Measurements from ENCODE around the gene KLK14.

The KLK14 gene

DNA sequence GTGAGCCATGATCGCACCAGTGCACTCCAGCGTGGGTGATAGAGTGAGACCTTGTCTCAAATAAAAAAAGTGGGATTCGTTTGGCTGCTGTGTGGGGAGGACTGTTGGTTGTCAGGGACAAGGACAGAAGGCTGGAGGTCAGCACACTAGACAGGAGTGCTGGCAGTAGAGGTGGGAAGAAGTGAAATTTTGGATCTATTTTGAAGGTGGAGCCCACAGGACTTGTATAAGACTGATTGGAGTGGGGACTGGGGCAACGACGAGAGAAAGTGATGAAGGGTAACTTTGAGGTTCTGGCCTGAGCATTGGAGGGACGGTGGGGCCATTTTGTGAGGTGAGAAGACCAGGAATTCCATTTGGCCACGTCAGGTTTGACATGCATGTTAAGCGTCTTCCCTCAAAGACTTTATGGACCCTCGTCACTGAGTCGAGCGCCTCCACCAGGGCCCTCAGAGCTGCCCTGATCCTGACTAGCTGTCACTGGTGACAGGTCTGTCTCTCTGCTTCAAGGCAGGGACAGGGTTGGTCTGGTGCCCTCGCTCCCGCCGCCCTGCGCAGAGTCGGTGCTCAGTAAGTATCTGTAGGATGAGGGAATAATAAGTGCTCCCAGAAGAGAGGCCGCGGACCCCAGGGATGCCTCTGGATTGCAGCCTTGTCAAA, 24.8 kb upstream of the KLK14 start:
- no peak for DNase-seq

DNA sequence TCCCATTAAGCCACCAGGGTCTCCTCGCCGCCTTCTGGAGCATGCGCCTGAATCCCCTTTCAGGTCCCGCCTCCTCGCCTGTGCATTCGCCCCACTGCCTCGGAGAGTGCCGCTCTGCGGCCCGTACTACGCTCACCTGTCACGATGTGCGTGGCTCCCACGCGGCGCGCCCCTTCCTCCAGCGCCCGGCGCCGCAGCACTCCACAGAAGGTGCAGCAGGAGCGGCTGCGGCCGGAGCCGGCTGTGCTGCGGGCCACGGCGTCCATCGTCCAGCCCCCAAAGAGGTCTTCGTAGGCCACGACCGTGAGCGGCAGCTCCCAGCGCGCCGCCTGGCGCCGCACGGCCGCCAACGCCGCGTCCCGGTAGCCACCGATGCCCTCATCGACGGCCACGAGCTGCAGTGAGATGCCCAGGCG, 21.2 kb upstream of the KLK14 start:
- no peak for DNase-seq

DNA sequence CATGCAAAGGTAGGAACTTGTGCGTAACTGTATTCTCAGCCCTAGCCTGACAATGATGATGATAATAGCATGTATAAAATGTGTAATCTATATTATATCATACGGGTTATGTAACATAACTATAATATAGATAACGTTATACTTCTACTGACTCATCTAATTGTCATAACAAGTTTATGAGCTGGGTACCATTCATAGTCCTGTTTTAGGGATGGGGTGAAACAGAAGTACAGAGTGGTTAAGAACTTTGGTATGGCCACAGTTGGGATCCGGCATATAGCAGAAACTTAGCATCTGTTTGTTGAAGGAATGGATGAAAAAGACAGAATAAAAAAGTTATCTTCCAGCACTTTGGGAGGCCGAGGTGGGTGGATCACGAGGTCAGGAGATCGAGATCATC, 20.3 kb upstream of the KLK14 start:
- DNase-seq = no peak

DNA sequence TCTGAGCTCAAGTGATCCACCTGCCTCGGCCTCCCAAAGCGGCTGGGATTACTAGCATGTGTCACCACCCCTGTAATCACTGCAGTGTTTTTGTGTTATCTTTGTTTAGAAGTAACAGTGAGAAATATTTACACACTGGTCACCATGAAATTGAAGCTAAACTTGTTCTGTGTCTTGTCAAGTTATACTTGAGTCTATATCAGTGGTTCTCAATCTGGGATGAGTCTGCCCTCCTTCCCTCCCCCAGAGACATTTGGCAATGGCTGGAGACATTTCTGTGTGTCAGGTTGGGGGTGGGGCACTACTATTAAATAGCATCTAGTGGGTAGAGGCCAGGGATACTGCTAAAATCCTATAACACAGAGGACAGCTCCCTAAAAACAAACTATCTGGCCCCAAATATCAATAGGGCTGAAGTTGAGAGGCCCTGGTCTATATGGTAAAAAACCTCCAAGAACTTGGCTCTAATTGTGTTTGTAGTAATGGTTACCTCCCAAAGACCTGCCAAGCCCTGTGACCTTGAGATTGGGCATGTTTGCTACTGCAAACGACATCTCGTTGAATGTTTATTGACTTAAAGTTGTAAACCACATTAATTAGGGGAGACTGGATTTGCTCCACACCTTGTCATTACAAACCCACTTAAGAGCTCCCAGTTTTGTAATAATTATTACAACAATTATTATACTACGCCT, 18.6 kb upstream of the KLK14 start:
- no peak for DNase-seq

DNA sequence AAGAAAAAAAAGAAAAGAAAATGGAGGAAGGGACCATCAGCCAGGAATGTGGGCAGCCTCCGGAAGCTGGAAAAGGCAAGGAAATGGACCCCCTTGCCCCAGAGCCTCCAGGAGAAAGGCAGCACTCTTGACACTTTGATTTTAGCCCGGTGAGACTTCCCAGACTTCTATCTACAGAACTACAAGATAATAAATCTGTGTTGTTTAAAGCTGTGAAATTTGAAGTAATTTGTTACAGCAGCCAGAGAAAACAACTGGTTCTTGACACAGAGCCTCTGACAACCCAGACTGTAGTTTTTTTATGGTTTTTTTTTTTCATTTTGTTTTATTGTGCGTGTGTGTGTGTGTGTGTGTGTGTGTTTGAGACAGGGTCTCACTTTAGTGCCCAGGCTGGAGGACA, 17.9 kb upstream of the KLK14 start:
- no peak for DNase-seq

DNA sequence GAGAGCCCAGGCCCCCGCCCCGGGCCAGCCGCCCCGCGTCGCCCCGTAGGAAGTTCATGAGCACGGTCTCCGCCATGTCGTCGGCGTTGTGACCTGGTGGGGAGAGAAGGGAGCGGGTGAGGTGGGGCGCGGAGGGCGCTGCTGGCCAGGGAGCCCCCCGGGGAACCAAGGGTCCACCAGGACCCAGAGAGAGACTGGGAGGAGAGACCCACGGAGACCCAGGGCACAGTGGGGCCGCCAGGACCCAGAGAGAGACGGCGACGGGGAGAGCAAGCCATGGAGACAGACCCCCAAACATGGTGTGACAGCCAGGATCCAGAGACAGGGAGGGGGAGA, 16.3 kb upstream of the KLK14 start:
- no peak for DNase-seq

DNA sequence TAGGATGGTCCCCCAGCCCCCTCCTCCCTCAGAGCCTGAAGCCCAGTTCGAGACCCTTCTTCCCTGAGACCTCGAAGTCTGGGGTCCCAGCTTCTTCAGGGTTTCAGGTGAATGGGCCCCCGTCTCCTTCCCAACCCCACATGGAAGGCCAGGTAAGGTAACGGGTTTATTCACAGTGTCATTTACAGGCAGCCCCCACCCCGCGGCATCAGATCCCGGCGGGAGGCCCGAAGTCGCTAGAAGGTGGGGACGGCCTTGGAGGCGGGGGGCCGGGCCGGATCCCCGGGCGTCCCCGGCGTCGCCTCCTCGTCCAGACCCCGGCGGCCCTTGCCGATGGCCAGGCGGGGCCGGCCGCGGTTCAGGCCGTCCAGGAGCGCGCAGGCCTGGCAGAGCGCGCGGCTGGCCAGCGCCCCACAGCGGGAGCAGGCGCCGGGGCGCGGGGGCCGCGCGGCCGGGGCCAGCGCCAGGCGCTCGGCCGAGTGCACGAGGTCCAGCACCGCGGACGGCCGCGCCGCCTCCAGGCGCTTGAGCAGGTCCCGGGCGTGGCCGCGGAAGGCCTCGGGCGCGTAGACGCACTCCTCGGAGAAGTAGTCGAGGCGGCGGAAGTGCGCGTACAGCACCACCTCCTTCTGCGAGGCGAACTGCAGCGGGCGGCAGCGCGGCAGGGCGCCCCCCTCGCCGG, 15.8 kb upstream of the KLK14 start:
- DNase-seq = peak; percentile 60

DNA sequence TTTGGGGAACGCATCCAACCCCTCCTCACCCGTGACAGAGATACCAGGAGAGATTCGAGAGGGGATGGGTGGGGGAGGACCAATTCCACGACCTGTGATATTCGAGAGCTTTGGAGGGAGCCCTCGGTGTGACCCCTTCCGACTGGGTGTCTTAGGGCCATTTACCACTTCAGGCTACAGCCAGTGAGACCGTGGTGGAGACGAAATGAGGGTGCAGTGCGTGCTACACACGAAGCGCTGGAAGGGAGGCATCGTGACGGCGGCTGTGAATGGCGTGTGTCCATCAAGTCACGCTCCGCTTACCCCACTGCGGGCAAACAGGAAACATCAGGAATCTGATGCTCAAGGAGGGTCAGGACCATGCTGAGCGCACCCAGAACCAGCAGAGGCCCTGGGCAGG, 15.1 kb upstream of the KLK14 start:
- no peak for DNase-seq

DNA sequence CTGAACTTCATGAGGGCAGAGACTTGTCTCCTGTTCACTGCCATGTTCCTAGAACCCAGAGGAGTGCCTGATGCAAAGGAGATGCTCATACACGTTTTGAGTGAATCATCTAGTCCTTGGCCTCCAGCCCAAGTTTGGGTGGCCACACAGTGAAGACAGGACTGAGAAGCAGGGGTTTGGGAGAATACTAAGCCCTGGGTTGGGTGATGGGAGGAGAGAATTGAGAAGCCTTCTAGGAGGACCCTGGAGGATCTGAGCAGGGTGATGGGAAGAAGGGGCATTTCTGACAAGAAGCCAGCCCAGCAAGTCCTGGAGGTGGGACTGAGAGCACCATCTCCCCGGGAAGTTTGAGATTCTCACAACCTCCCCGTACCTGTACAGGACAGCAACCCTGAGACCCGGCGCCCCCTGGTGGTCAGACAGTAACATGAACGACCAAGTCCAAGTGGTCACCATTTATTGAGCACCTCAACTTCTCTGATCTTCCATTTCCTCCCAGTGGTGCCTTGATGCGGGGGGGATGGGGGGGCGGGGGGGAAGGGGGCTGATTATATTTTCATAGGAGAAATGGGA, 14.6 kb upstream of the KLK14 start:
- DNase-seq = peak; percentile 40

DNA sequence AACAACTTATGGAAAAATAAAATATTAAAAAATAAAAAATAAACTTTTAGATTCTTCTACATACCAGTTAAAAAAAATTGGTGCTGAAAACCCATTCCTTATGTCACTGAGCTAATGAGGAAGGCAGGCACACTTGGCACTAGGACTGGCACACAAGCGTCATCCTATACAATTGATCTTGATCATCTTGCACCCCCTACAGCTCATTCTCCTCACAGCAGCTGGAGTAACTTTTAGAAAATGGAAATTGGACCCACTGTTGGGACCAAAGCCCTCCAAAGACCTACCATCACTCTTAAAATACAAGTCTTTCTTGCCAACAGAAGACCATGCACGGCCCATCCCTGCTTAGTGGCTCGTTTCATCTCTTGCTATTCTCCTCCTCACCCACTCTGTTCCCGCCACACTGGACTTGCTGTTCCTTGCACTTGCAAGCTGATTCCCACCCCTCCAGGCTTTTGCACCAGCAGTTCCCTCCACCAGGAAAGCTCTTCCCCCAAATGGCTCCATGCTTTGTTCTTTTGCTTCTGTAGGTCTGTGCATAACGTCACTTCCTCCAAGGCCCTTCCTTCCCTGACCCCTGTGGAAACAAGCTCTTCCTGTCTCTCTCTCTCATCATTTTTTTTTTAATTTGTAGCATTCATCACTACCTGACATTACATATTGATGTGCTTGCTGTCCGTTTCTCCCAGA, 13.9 kb upstream of the KLK14 start:
- DNase-seq = peak; percentile 10

DNA sequence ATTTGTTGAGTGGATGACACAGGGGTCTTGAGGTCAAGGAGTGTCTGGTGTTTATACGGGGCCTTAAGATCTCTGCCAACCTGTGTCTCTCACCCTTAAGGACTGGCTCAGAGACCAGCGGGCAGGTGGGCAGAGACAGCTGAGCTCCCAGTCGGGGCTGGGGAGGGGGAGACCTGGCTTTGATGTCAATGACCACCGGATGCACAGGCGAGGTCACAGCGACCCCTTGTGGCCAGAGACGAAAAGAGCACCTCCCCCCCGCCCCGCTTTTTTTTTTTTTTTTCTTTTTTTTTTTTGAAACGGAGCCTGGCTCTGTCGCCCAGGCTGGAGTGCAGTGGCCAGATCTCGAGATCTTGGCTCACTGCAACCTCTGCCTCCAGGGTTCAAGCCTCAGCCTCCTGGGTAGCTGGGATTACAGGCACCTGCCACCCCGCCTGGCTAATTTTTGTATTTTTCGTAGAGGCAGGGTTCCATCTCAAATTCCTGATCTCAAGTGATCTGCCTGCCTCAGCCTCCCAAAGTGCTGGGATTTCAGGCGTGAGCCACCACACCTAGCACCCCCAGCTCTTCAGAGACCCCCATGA, 12.1 kb upstream of the KLK14 start:
- peak; percentile 10 for DNase-seq

DNA sequence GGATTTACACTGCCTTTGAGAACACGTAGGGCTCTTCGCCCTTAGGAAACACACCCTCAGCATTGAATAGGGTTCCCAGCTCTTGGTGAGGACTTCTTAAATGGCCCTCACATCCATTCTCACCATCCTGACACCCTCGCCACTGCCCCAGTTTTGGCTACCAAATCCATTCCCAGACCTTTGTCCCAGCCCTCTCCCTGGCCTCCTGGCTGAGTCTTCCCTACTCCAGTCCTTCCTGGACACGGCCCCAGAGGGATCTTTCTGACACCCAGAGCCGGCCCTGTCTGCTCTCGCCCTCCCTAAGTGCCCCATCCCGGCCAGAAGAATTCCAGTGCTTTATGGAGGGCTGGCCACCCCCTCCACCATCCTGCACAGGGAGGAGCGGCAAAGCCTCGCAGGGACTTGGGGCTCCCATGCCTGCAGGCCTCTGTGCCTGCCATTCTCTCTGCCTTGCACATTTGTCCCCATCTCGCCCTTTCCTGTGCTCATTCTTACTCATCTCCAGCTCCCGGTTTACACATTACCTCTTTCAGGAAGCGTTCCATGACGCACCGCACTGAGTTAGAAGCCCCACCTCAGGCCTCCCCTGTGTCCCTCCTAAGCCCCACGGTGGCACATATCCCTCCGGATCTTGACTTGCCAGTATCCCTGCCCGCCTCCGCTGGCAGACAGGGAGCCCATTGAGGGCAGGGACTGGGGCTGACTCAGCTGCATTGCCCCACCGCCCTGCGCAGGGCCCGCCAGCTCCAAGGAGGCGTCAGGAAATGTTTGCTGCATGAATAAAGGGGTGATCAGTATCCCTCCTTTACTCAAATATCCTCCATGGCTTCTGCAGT, 11.0 kb upstream of the KLK14 start:
- no peak for DNase-seq

DNA sequence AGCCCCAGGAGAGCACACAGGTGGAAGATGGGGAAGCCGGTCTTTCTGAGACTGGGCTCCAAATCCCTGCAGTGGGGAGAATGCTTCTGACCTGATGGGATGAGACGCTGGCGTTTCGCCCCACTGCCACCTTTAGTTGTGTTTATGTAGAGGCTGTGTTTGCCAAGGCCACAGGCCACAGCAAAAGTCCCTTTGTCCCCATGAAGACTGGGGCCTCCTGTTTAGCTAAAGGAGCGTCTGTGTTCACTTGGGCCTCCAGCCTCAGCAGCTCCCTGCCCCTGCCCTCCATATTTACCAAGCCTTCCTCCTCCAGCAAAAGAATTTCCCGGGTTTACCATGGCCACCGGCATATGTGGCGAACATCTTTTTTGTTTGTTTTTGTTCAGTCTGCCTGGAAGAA, 10.4 kb upstream of the KLK14 start:
- no peak for DNase-seq

DNA sequence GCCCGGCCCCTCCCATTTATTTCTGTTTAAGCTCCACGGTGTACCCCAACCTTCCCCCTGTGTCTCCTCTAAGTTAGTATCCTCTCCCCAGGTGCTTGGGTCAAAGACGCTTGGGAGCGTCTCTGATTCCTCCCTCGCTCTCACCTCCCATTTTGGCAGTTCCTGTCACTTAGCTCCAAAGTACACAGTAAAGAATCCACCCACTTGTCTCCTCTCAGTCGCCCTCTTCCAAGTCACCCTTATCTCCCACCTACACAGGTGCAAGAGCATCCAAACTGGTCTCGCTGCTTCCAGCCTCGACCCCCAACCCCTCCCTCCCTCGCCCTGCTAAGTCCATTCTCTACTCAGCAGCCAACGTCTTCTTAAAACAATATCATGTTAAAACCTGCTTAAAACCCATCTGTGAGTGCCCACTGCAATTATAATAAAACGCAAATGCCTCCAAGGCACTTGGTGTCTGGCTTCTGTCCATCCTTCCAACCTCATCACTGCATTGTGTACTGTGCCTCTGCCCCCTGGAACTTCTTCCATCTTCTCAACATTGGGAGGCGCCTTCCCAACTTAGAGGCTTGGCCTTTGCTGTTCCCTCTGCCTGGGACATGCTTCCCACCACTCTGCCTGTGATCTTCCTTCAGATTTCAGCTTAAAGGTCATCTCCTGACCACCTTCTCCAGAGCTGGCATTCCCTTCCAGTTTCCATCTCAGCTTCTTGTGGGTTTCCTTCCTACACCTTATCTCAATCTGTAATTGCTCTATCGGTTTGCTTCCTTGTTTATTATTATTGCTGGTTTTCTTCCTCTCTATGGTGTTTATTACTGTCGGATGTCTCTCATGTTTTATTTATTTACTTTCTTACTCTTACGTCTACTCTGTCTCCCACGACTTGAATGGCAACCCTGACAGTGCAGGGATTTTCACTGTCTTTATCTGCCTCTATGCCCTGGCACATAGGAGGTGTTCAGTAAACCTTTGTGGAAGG, 9.5 kb upstream of the KLK14 start:
- no peak for DNase-seq

DNA sequence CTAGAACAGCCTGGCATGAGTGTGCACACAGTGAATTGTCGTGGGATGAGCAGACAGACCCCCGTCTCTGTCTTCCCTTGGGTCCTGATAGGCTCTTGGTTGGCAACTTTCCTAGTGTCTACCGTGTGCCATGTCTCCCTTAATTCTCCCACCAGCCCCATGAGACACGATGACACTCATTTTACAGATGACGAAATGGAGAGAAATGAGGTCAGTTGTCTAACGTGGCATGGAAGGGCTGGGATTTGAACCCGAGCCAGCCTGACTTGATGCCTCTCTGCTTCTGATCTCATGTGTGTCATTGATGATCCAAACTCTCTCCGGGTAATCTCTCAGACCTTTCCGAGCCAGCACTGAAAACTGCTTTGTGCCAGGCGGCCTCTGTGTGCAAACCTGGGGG, 8.4 kb upstream of the KLK14 start:
- DNase-seq = no peak

DNA sequence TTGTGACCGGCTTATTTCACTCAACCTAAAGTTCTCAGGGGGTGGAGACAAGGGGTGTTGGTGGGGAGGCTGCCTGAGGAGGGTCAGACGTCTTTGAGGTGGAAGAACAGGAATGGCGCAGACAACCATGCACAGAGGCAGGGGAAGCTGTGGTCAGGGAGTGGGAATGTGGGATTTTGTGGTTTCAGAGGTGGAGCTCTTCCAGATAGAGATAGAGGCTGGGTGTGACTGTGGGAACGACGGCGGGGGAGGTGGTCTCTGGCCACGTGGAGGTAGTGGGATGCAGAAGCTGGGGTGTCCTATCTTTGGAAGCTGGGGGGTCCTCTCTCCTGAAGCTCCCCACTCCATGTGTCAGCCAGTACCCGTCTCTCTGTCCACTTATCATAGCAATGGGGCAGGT, 7.8 kb upstream of the KLK14 start:
- DNase-seq = no peak

DNA sequence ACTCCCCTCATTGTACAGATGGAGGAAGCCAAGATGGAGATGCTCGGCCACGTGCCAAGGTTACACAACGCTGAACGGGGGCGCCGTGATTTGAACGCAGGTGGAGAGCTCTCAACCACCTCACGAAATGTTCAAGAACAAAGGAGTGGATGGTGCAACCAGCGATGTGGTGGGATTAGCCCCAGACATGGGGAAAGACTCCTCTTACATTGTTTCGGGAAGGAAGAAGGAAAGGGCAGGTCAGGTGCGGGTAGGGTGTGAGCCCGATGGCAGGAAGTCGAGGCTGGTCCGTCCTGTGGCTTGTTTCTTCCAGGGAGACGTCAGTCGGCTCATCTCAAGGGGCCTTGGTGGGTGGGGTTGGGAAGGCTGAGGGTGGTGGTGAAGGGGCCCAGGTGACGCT, 7.1 kb upstream of the KLK14 start:
- no peak for DNase-seq

DNA sequence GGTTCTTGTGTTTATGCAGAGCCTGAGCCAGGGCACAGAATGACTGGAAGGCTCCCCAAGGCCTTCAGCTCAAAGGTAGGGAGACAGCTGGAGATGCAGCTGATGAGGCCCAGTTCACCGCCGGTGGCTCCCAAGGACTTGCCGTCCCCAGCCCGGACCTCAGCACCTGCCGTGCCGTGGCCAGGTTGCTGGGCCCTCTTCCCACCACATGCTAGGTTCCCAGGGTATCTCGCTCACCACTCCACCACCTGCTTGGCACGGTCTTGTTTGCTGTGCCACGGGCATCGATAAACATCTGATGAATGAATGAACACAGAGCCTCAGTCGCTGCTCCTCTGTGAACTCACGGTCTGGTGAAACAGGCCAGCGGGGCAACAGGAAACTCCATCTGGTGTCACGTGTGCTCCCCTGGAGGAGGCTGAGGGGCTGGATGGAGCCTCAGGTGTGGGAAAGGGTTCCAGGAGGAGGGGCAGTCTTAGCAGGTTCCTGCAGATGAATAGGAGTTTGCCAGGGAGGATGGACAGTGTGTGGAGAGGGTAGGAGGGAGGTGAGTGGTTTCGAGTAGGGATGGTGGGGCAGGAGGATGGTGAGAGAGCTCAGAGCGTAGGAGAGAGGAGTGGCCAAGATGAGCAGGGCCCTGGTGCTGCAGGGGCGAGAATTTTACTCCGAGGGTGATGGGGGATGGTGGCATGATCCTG, 3.6 kb upstream of the KLK14 start:
- DNase-seq = no peak

DNA sequence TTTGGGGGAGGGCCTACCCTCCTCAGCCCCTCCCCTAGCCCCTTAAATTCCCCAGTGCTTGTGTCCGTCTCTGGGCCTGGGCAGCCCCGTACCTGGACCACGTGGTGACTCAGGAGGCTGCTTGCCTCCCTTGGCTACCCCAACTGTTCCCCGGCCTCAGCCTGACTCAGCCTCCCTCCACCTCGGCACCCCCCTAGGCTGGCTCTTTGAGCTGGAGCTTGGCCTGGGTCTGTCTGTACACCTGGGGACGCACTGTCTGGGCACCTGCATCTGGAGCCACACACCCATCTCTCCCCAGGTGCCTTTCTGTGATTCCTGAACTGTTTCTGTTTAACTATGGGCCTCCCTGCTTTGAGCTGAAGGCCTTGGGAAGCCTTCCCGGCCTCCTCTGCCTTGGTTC, 1.8 kb upstream of the KLK14 start:
- no peak for DNase-seq

DNA sequence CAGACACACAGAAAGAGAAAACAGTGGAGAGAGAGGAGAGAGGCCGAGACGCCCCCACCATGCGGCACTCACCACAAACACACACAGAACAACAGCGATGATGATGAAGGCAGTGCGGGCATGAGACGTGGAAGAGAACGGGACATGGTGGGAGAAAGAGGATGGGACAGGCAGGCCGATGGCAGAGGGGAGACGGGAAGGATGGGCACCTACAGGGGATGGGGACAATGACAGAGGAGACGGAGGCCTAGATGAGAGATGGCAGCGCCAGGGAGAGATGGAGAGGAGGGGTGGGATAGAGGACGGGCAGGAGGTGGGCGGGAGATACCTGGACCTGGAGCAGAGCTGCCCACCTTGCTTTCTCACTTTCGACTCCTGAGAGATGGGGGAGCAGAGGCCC, 1.1 kb upstream of the KLK14 start:
- DNase-seq = no peak
